Activated CD4-positive, alpha-beta T cell treated with anti-CD3 and anti-CD28 coated beads, Interleukin-2, amount 10 ng/mL, durations not matched to agents 7 days and 5 days (primary cell): ENCODE results near the gene ARL5B. TPM values are rescaled to one million over a fixed set of nuclear protein-coding genes. Genes with fewer than 3 reads are reported as not detected.
"Not testable (repeated sequence)": the region's sequence is repeated elsewhere in the genome, so short reads cannot be mapped to it uniquely, and the experiment has no call there.

ENCODE experiments used
- CTCF ChIA-PET: fragments of 350-600 bp; sonication (Branson Sonifier 250); formaldehyde crosslinking; loops from one replicate; lab custom pipeline; 2021; ENCODE audit warnings: antibody characterized with exemption; lab: Charles Lee
- POLR2A ChIA-PET: fragments of 350-600 bp; sonication (Branson Sonifier 250); formaldehyde crosslinking; loops from one replicate; lab custom pipeline; 2021; ENCODE audit warnings: antibody characterized with exemption; lab: Charles Lee
- DNase-seq: peaks from one replicate; pipeline ENCODE4 v3.0.0-alpha.2; 2020
- H3K27ac Mint-ChIP-seq: one replicate; pipeline ENCODE4 v1.8.0; 2021; ENCODE audit warnings: mild to moderate bottlenecking, moderate library complexity, mixed read lengths
- H3K27me3 Mint-ChIP-seq: one replicate; pipeline ENCODE4 v1.8.0; 2021; ENCODE audit warnings: mixed read lengths
- H3K36me3 Mint-ChIP-seq: one replicate; pipeline ENCODE4 v1.8.0; 2021; ENCODE audit warnings: low read depth, mixed read lengths
- H3K4me1 Mint-ChIP-seq: one replicate; pipeline ENCODE4 v1.8.0; 2021; ENCODE audit warnings: mixed read lengths
- H3K4me3 Mint-ChIP-seq: one replicate; pipeline ENCODE4 v1.8.0; 2021; ENCODE audit warnings: mild to moderate bottlenecking, moderate library complexity, mixed read lengths
- H3K9me3 Mint-ChIP-seq: one replicate; pipeline ENCODE4 v1.8.0; 2021; ENCODE audit warnings: mixed read lengths
- total RNA-seq, 2 experiments: library from RNA; stranded (reverse); gene quantifications; one replicate each; pipeline ENCODE4 v1.2.3, GENCODE V29; 2021

ARL5B gene
- total RNA-seq, 2 experiments from 2014 or later = 9.8 to 11.6 TPM

GRCh38 chr10:18639719-18640118 lies 19.5 kb upstream of the ARL5B start:
- peaks cover 18% of the 10 kb centered on the region for H3K36me3 Mint-ChIP-seq
- H3K27ac Mint-ChIP-seq, H3K4me1 Mint-ChIP-seq, CTCF ChIA-PET, H3K9me3 Mint-ChIP-seq, H3K27me3 Mint-ChIP-seq, DNase-seq, H3K4me3 Mint-ChIP-seq, POLR2A ChIA-PET: not testable (repeated sequence)

- POLR2A ChIA-PET = no interaction called here
- CTCF ChIA-PET = interaction anchor here (0.8 kb wide), 1 partner anchor 12 kb away, joined by 3 read pairs; the partner anchor contains the start of gene ARL5B
- Mint-ChIP-seq H3K4me1 (peaks cover 38% of the 10 kb centered on the region), H3K36me3 (peaks cover 21% of the 10 kb centered on the region), H3K4me3 (no peak overlapping the region), H3K9me3 (no peaks in the 10 kb centered on the region), H3K27ac (no peak overlapping the region), H3K27me3 (no peaks in the 10 kb centered on the region)
- no peak for DNase-seq
These were observed 12.1 kb upstream of the ARL5B start for GRCh38 chr10:18647151-18647550.

- CTCF ChIA-PET = interaction anchor here (1.3 to 2.0 kb wide), 2 partner anchors 10 kb away, joined by 5 to 6 read pairs; no protein-coding TSS in a partner anchor
- peaks cover 45% of the 10 kb centered on the region for H3K4me1 Mint-ChIP-seq
- H3K4me3 Mint-ChIP-seq = peak overlapping the region; percentile 37
These were observed 11.3 kb upstream of the ARL5B start for GRCh38 chr10:18647945-18648344.

GRCh38 chr10:18649364-18649959 lies 9.8 kb upstream of the ARL5B start:
- ChIA-PET CTCF (interaction anchor here (1.3 to 2.0 kb wide), 2 partner anchors 9 to 12 kb away, joined by 5 to 6 read pairs; no protein-coding TSS in a partner anchor), POLR2A (interaction anchor here (1.3 kb wide), 1 partner anchor 9 kb away, joined by 3 read pairs; no protein-coding TSS in a partner anchor)
- Mint-ChIP-seq H3K9me3 (no peaks in the 10 kb centered on the region), H3K4me3 (peak overlapping the region; percentile 97), H3K27me3 (no peaks in the 10 kb centered on the region), H3K27ac (peak overlapping the region; percentile 98), H3K4me1 (peaks cover 43% of the 10 kb centered on the region), H3K36me3 (peaks cover 24% of the 10 kb centered on the region)
- DNase-seq = no peak

More at GRCh38 chr10:18647945-18648344, 11.3 kb upstream of the ARL5B start:
- no peak for DNase-seq
- POLR2A ChIA-PET = interaction anchor here (1.3 kb wide), 1 partner anchor 11 kb away, joined by 3 read pairs; no protein-coding TSS in a partner anchor
- Mint-ChIP-seq H3K27me3 (no peaks in the 10 kb centered on the region), H3K9me3 (no peaks in the 10 kb centered on the region), H3K36me3 (peaks cover 24% of the 10 kb centered on the region), H3K27ac (no peak overlapping the region)

- ChIA-PET CTCF (interaction anchor here (1.4 kb wide), 1 partner anchor 13 kb away, joined by 3 read pairs; no protein-coding TSS in a partner anchor), POLR2A (no interaction called here)
- Mint-ChIP-seq H3K36me3 (peaks cover 21% of the 10 kb centered on the region), H3K9me3 (no peaks in the 10 kb centered on the region), H3K27ac (peak overlapping the region; percentile 98), H3K4me1 (peaks cover 40% of the 10 kb centered on the region), H3K4me3 (peak overlapping the region; percentile 97), H3K27me3 (no peaks in the 10 kb centered on the region)
- peak; percentile 25 for DNase-seq
These were observed 8.7 kb upstream of the ARL5B start for GRCh38 chr10:18650404-18650997.

- CTCF ChIA-PET = interaction anchor here (1.4 kb wide), 1 partner anchor 14 kb away, joined by 3 read pairs; no protein-coding TSS in a partner anchor
- peaks cover 43% of the 10 kb centered on the region for H3K4me1 Mint-ChIP-seq
- H3K36me3 Mint-ChIP-seq = peaks cover 20% of the 10 kb centered on the region
These were observed 7.8 kb upstream of the ARL5B start, which contains the start of gene NSUN6 for GRCh38 chr10:18651324-18652007. TSS of gene NSUN6 (minus strand) at chr10:18651587. CDS start at chr10:18651203, 384 bp downstream.

GRCh38 chr10:18653112-18653511 lies 6.1 kb upstream of the ARL5B start:
- DNase-seq = no peak
- POLR2A ChIA-PET = no interaction called here
- H3K4me3 Mint-ChIP-seq = no peak overlapping the region
- H3K27ac Mint-ChIP-seq = no peak overlapping the region
- H3K36me3 Mint-ChIP-seq = peaks cover 14% of the 10 kb centered on the region
- H3K4me1 Mint-ChIP-seq = peaks cover 47% of the 10 kb centered on the region
- H3K9me3 Mint-ChIP-seq = no peaks in the 10 kb centered on the region
- no peaks in the 10 kb centered on the region for H3K27me3 Mint-ChIP-seq
- CTCF ChIA-PET = no interaction called here

More at GRCh38 chr10:18651324-18652007, 7.8 kb upstream of the ARL5B start, which contains the start of gene NSUN6:
- H3K27me3 Mint-ChIP-seq = no peaks in the 10 kb centered on the region
- H3K4me3 Mint-ChIP-seq = peak within 1 kb of the TSS; percentile 97
- DNase-seq = peak; percentile 94
- no peaks in the 10 kb centered on the region for H3K9me3 Mint-ChIP-seq
- H3K27ac Mint-ChIP-seq = peak within 1 kb of the TSS; percentile 98
- POLR2A ChIA-PET = interaction anchor here (0.6 kb wide), 1 partner anchor 1655 kb away, joined by 4 read pairs; no protein-coding TSS in a partner anchor

- Mint-ChIP-seq H3K4me3 (no peak overlapping the region), H3K27me3 (no peaks in the 10 kb centered on the region), H3K9me3 (no peaks in the 10 kb centered on the region), H3K36me3 (peaks cover 18% of the 10 kb centered on the region), H3K4me1 (peaks cover 40% of the 10 kb centered on the region), H3K27ac (no peak overlapping the region)
- no peak for DNase-seq
- ChIA-PET CTCF (interaction anchor here (0.6 to 1.0 kb wide), 2 partner anchors 13 to 18 kb away, joined by 3 to 5 read pairs; no protein-coding TSS in a partner anchor), POLR2A (no interaction called here)
These were observed 2.5 kb upstream of the ARL5B start for GRCh38 chr10:18656724-18657123.

- H3K9me3 Mint-ChIP-seq = no peaks in the 10 kb centered on the region
- peak; percentile 28 for DNase-seq
- H3K27me3 Mint-ChIP-seq = no peaks in the 10 kb centered on the region
- H3K4me3 Mint-ChIP-seq = peak overlapping the region; percentile 100
- H3K36me3 Mint-ChIP-seq = peaks cover 17% of the 10 kb centered on the region
- CTCF ChIA-PET = interaction anchor here (0.5 to 1.3 kb wide), 5 partner anchors 10 to 13 kb away, joined by 3 to 6 read pairs (median 3); no protein-coding TSS in a partner anchor
- POLR2A ChIA-PET = interaction anchor here (0.6 to 1.2 kb wide), 2 partner anchors 10 to 917 kb away, joined by 3 read pairs; no protein-coding TSS in a partner anchor
- peak overlapping the region; percentile 99 for H3K27ac Mint-ChIP-seq
- H3K4me1 Mint-ChIP-seq = peaks cover 38% of the 10 kb centered on the region
These were observed 733 bp upstream of the ARL5B start for GRCh38 chr10:18658271-18659124.

- H3K9me3 Mint-ChIP-seq = no peaks in the 10 kb centered on the region
- peak overlapping the region; percentile 100 for H3K4me3 Mint-ChIP-seq
- peak overlapping the region; percentile 99 for H3K27ac Mint-ChIP-seq
- no peaks in the 10 kb centered on the region for H3K27me3 Mint-ChIP-seq
- peaks cover 15% of the 10 kb centered on the region for H3K36me3 Mint-ChIP-seq
- DNase-seq = peak; percentile 25
- ChIA-PET POLR2A (no interaction called here), CTCF (interaction anchor here (1.0 to 1.4 kb wide), 4 partner anchors 10 to 16 kb away, joined by 3 read pairs; no protein-coding TSS in a partner anchor)
- peaks cover 45% of the 10 kb centered on the region for H3K4me1 Mint-ChIP-seq
These were observed 746 bp downstream of the ARL5B start for GRCh38 chr10:18659819-18660535.

GRCh38 chr10:18660816-18661431 lies 1.7 kb downstream of the ARL5B start:
- Mint-ChIP-seq H3K4me1 (peaks cover 49% of the 10 kb centered on the region), H3K4me3 (peak overlapping the region; percentile 59), H3K9me3 (no peaks in the 10 kb centered on the region), H3K27ac (peak overlapping the region; percentile 77), H3K36me3 (peaks cover 15% of the 10 kb centered on the region), H3K27me3 (no peaks in the 10 kb centered on the region)
- ChIA-PET POLR2A (no interaction called here), CTCF (interaction anchor here (1.4 kb wide), 1 partner anchor 15 kb away, joined by 3 read pairs; no protein-coding TSS in a partner anchor)
- DNase-seq = no peak
